Osteocyte (in vitro differentiated cells): ENCODE measurements around the gene SLC25A14. TPM values are rescaled to one million over a fixed set of nuclear protein-coding genes. Genes with fewer than 3 reads are reported as not detected.
"Not testable (repeated sequence)": the region's sequence is repeated elsewhere in the genome, so short reads cannot be mapped to it uniquely, and the experiment has no call there.

Source experiments
- DNase-seq: peaks from one replicate; pipeline ENCODE4 v3.0.0; 2021; ENCODE audit warnings: mixed read lengths; ENCODE audit not compliant: unreplicated experiment; ENCODE audit errors: extremely low spot score
- H3K27ac Mint-ChIP-seq: one replicate; pipeline ENCODE4 v1.8.0; 2021; ENCODE audit warnings: mild to moderate bottlenecking, mixed read lengths; ENCODE audit not compliant: unreplicated experiment
- H3K27me3 Mint-ChIP-seq: one replicate; pipeline ENCODE4 v1.8.0; 2021; ENCODE audit warnings: mixed read lengths; ENCODE audit not compliant: unreplicated experiment
- H3K36me3 Mint-ChIP-seq: one replicate; pipeline ENCODE4 v1.8.0; 2021; ENCODE audit warnings: mixed read lengths; ENCODE audit not compliant: unreplicated experiment
- H3K4me1 Mint-ChIP-seq: one replicate; pipeline ENCODE4 v1.8.0; 2021; ENCODE audit warnings: mixed read lengths; ENCODE audit not compliant: unreplicated experiment
- H3K4me3 Mint-ChIP-seq: one replicate; pipeline ENCODE4 v1.8.0; 2021; ENCODE audit warnings: mild to moderate bottlenecking, moderate library complexity, mixed read lengths; ENCODE audit not compliant: unreplicated experiment
- H3K9me3 Mint-ChIP-seq: one replicate; pipeline ENCODE4 v1.8.0; 2021; ENCODE audit warnings: mixed read lengths; ENCODE audit not compliant: unreplicated experiment
- total RNA-seq: library from RNA; stranded (reverse); gene quantifications from 2 replicates; pipeline ENCODE4 v1.2.1, GENCODE V29; 2021
- TF ChIP-seq, protein P1 (sequence below): fragments of 200-600 bp; sonication (generic); IDR thresholded peaks from 2 replicates; pipeline ENCODE4 v1.5.0; 2021; ENCODE audit warnings: antibody characterized with exemption, mild to moderate bottlenecking, moderate library complexity

The SLC25A14 gene
- total RNA-seq, 1 donor from 2014 or later = 12.8 TPM

DNA sequence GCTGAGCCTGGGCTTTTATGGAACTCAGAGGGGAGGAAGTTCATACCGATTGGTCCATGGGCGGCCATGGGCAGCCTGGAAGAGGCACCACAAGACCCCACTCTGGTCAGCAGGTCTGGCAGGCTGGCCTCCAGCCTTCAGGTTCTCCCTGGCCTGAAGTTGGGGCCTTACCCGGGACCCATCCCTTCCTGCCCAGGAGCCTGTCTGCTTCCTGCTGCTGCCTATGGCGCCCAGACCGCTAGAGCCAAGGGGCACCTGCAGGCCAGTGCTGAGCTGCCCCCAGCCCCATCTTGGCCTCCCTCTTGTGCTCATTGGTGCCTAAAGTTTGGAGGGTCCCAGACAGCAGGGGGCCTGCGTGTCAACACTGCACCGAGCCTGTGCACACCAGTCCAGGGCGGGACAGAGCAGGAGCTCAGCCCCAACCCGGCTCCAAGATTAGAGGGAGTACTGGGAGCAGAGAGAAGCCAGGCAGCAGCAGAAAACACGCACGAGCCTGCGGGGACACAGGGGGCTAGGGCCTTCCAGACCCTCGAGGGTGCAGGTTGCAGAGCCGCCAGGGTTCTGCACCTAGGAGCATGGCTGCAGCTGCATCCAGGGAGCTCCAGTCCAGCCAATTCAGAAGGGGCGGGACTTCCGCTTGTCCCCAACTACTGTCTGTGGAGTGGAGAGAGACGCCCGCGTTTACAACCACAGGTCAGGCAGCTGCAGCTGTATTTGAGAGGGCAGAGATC, 40.3 kb upstream of the SLC25A14 start:
- TF ChIP-seq, protein P1, sequence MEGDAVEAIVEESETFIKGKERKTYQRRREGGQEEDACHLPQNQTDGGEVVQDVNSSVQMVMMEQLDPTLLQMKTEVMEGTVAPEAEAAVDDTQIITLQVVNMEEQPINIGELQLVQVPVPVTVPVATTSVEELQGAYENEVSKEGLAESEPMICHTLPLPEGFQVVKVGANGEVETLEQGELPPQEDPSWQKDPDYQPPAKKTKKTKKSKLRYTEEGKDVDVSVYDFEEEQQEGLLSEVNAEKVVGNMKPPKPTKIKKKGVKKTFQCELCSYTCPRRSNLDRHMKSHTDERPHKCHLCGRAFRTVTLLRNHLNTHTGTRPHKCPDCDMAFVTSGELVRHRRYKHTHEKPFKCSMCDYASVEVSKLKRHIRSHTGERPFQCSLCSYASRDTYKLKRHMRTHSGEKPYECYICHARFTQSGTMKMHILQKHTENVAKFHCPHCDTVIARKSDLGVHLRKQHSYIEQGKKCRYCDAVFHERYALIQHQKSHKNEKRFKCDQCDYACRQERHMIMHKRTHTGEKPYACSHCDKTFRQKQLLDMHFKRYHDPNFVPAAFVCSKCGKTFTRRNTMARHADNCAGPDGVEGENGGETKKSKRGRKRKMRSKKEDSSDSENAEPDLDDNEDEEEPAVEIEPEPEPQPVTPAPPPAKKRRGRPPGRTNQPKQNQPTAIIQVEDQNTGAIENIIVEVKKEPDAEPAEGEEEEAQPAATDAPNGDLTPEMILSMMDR = no peak
- Mint-ChIP-seq H3K9me3 (peaks cover 15% of the 10 kb centered on the region), H3K4me1 (peaks cover 17% of the 10 kb centered on the region), H3K4me3 (no peak overlapping the region), H3K27ac (no peak overlapping the region), H3K36me3 (no peaks in the 10 kb centered on the region), H3K27me3 (no peaks in the 10 kb centered on the region)
- DNase-seq = no peak

GRCh38 chrX:130300010-130300282, 39.8 kb upstream of the SLC25A14 start:
- Mint-ChIP-seq H3K4me1 (peaks cover 17% of the 10 kb centered on the region), H3K27ac (no peak overlapping the region), H3K4me3 (no peak overlapping the region), H3K9me3 (peaks cover 16% of the 10 kb centered on the region), H3K36me3 (no peaks in the 10 kb centered on the region), H3K27me3 (no peaks in the 10 kb centered on the region)
- TF ChIP-seq, protein P1 = no peak
- no peak for DNase-seq

DNA sequence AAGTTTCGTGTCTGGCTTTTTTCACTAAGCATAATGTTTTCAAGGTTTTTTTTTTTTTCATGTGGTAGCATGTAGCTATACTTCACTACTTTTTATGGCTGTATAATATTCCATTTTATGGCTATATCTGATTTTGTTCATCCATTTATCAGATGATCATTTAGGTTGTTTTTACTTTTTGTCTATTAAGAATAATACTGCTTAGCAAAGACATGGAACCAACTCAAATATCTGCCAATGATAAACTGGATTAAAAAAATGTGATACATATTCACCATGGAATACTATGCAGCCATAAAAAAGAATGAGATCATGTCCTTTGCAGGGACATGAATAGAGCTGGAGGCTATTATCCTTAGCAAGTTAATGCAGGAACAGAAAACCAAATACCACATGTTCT, 38.3 kb upstream of the SLC25A14 start:
- no peak overlapping the region for H3K27ac Mint-ChIP-seq

GRCh38 chrX:130301977-130302376, 37.7 kb upstream of the SLC25A14 start:
- H3K4me3 Mint-ChIP-seq = no peak overlapping the region
- peaks cover 13% of the 10 kb centered on the region for H3K9me3 Mint-ChIP-seq
- TF ChIP-seq, protein P1 = no peak
- no peaks in the 10 kb centered on the region for H3K27me3 Mint-ChIP-seq
- H3K4me1 Mint-ChIP-seq = peaks cover 2% of the 10 kb centered on the region
- H3K27ac Mint-ChIP-seq = no peak overlapping the region
- DNase-seq = no peak
- no peaks in the 10 kb centered on the region for H3K36me3 Mint-ChIP-seq

More for the DNA sequence above, 38.3 kb upstream of the SLC25A14 start:
- Mint-ChIP-seq H3K36me3 (no peaks in the 10 kb centered on the region), H3K4me3 (no peak overlapping the region), H3K9me3 (peaks cover 13% of the 10 kb centered on the region), H3K4me1 (peaks cover 8% of the 10 kb centered on the region), H3K27me3 (no peaks in the 10 kb centered on the region)
- TF ChIP-seq, protein P1 = no peak
- DNase-seq = no peak

DNA sequence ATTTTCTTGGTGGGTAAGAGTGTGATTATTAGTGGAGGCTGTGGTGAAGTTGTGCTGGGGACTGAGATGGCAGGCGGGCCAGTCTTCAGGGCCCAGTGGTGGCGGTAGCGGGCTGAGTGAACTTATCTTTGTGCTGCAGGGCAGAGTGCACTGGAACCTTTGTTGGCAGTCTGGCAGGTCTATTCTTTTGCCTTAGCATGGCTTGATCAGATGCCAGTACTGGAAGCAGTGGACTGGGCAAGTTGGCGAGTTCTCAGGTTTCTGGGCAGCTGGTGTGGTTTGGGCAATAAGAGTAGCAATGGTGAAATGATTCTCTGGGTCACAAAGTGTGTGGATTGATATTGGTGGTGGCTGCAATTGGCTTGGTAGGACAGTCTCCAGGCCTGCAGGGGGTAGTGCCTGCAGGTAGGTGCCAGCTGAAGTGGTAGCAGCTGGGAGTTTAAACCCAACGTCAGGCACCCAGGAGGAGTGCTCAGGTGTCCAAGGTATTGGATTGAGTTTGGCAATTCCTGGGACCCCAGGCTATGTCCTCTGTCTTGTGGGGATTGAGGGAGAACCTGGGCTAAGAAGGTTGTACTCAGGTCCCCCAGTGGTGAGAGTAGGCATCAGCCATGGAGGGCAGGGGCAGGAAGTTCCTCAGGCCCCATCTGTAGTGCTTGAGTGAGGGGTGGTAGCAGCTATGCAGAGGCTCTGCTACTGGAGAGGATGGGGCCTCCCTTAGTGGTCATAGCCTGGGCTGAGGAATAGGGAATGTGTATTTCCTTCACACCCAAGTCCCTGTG, 34.9 kb upstream of the SLC25A14 start:
- H3K4me3 Mint-ChIP-seq = no peak overlapping the region

DNA sequence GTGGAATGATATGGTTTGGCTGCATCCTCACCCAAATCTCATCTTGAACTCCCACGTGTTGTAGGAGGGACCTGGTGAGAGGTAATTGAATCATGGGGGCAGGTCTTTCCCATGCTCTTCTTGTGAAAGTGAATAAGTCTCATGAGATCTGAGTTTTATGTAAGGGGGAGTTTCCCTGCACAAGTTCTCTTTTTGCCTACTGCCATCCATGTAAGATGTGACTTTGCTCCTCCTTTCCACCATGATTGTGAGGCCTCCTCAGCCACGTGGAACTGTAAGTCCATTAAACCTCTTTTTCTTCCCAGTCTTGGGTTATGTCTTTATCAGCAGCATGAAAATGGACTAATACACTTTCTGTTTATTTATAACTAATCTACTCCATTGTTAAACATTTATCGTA, 19.8 kb upstream of the SLC25A14 start:
- H3K4me3 Mint-ChIP-seq, DNase-seq, H3K27ac Mint-ChIP-seq, H3K36me3 Mint-ChIP-seq, H3K4me1 Mint-ChIP-seq: not testable (repeated sequence)
- H3K27me3 Mint-ChIP-seq = peaks cover 30% of the 10 kb centered on the region
- peaks cover 12% of the 10 kb centered on the region for H3K9me3 Mint-ChIP-seq

More for the DNA sequence above, 34.9 kb upstream of the SLC25A14 start:
- Mint-ChIP-seq H3K27me3 (no peaks in the 10 kb centered on the region), H3K27ac (no peak overlapping the region), H3K36me3 (no peaks in the 10 kb centered on the region), H3K4me1 (no peaks in the 10 kb centered on the region), H3K9me3 (peaks cover 13% of the 10 kb centered on the region)
- TF ChIP-seq, protein P1 = no peak
- DNase-seq = no peak
